Measurements from ENCODE around the gene EFNA5. TPM values are rescaled to one million over a fixed set of nuclear protein-coding genes. Genes with fewer than 3 reads are reported as not detected.

The EFNA5 gene
- total RNA-seq, 2 experiments from 2014 or later: not detected

- H3K9me3 Mint-ChIP-seq: no peaks in the 10 kb centered on the region
- ATAC-seq (ENCODE audit: low read depth): no peak
- H3K36me3 Mint-ChIP-seq: no peaks in the 10 kb centered on the region
- POLR2A ChIA-PET: no interaction called here
- DNase-seq: no peak
- H3K4me1 Mint-ChIP-seq: no peaks in the 10 kb centered on the region
- no peak overlapping the region for H3K4me3 Mint-ChIP-seq
- peaks cover 5% of the 10 kb centered on the region for H3K27me3 Mint-ChIP-seq
- H3K27ac Mint-ChIP-seq: no peak overlapping the region
Observed at GRCh38 chr5:107404595-107405374, 266.0 kb downstream of the EFNA5 start.

- ATAC-seq (ENCODE audit: low read depth) (no peak), DNase-seq (no peak)
- POLR2A ChIA-PET: no interaction called here
- no peaks in the 10 kb centered on the region for H3K36me3 Mint-ChIP-seq
- H3K27me3 Mint-ChIP-seq: peaks cover 10% of the 10 kb centered on the region
- no peaks in the 10 kb centered on the region for H3K4me1 Mint-ChIP-seq
- H3K9me3 Mint-ChIP-seq: no peaks in the 10 kb centered on the region
- H3K27ac Mint-ChIP-seq: no peak overlapping the region
- H3K4me3 Mint-ChIP-seq: no peak overlapping the region
Observed at GRCh38 chr5:107403228-107403953, 267.3 kb downstream of the EFNA5 start.

GRCh38 chr5:107402434-107403227 is 268.1 kb downstream of the EFNA5 start:
- no peaks in the 10 kb centered on the region for H3K36me3 Mint-ChIP-seq
- H3K27me3 Mint-ChIP-seq: peaks cover 9% of the 10 kb centered on the region
- DNase-seq (no peak), ATAC-seq (ENCODE audit: low read depth) (no peak)
- no peak overlapping the region for H3K27ac Mint-ChIP-seq
- POLR2A ChIA-PET: no interaction called here
- H3K9me3 Mint-ChIP-seq: no peaks in the 10 kb centered on the region
- no peak overlapping the region for H3K4me3 Mint-ChIP-seq
- H3K4me1 Mint-ChIP-seq: no peaks in the 10 kb centered on the region

GRCh38 chr5:107401470-107402122 is 269.1 kb downstream of the EFNA5 start:
- Mint-ChIP-seq H3K27ac (no peak overlapping the region), H3K27me3 (peaks cover 11% of the 10 kb centered on the region), H3K4me3 (no peak overlapping the region), H3K4me1 (no peaks in the 10 kb centered on the region), H3K36me3 (no peaks in the 10 kb centered on the region), H3K9me3 (no peaks in the 10 kb centered on the region)
- POLR2A ChIA-PET: no interaction called here
- ATAC-seq (ENCODE audit: low read depth) (no peak), DNase-seq (no peak)

DNA sequence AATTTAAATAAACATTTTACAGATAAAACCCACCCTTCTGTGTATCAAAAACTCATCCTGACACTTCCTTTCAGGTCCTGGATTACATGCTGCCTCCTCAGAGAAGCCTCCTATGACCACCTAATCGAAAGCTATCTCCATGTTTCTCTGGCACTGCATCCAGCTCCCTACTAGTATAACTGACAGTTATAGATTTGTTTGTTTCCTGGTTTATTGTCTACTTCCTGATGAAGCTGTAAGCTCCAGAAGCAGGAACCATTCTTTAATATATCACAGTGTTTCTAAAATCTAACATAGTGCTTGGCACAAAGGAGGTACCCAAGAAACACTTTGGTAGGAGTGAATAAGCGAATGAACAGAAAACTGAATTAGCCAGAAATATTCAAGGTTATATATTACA is 270.4 kb downstream of the EFNA5 start:
- Mint-ChIP-seq H3K9me3 (no peaks in the 10 kb centered on the region), H3K27me3 (peaks cover 13% of the 10 kb centered on the region)

GRCh38 chr5:107398703-107399102 is 272.0 kb downstream of the EFNA5 start:
- Mint-ChIP-seq H3K9me3 (no peaks in the 10 kb centered on the region), H3K27ac (no peak overlapping the region), H3K36me3 (no peaks in the 10 kb centered on the region), H3K4me3 (no peak overlapping the region), H3K4me1 (no peaks in the 10 kb centered on the region), H3K27me3 (peaks cover 13% of the 10 kb centered on the region)
- DNase-seq (no peak), ATAC-seq (ENCODE audit: low read depth) (no peak)
- POLR2A ChIA-PET: no interaction called here

More for the DNA sequence above, 270.4 kb downstream of the EFNA5 start:
- ATAC-seq (ENCODE audit: low read depth): no peak
- POLR2A ChIA-PET: no interaction called here
- H3K36me3 Mint-ChIP-seq: no peaks in the 10 kb centered on the region
- no peak for DNase-seq
- no peaks in the 10 kb centered on the region for H3K4me1 Mint-ChIP-seq
- H3K27ac Mint-ChIP-seq: no peak overlapping the region
- no peak overlapping the region for H3K4me3 Mint-ChIP-seq

- POLR2A ChIA-PET: no interaction called here
- DNase-seq (no peak), ATAC-seq (ENCODE audit: low read depth) (no peak)
- H3K27ac Mint-ChIP-seq: no peak overlapping the region
- no peaks in the 10 kb centered on the region for H3K4me1 Mint-ChIP-seq
- no peaks in the 10 kb centered on the region for H3K9me3 Mint-ChIP-seq
- no peaks in the 10 kb centered on the region for H3K36me3 Mint-ChIP-seq
- peaks cover 13% of the 10 kb centered on the region for H3K27me3 Mint-ChIP-seq
- H3K4me3 Mint-ChIP-seq: no peak overlapping the region
Observed at GRCh38 chr5:107396351-107396690, 274.4 kb downstream of the EFNA5 start.

- no peak overlapping the region for H3K27ac Mint-ChIP-seq
- POLR2A ChIA-PET: no interaction called here
- H3K27me3 Mint-ChIP-seq: peaks cover 13% of the 10 kb centered on the region
- no peak for DNase-seq
- no peak for ATAC-seq (ENCODE audit: low read depth)
- H3K4me1 Mint-ChIP-seq: no peaks in the 10 kb centered on the region
- H3K4me3 Mint-ChIP-seq: no peak overlapping the region
- no peaks in the 10 kb centered on the region for H3K9me3 Mint-ChIP-seq
- H3K36me3 Mint-ChIP-seq: no peaks in the 10 kb centered on the region
Observed at GRCh38 chr5:107395632-107396350, 274.9 kb downstream of the EFNA5 start.

- POLR2A ChIA-PET: no interaction called here
- peaks cover 7% of the 10 kb centered on the region for H3K4me1 Mint-ChIP-seq
- no peaks in the 10 kb centered on the region for H3K9me3 Mint-ChIP-seq
- no peaks in the 10 kb centered on the region for H3K36me3 Mint-ChIP-seq
- H3K27me3 Mint-ChIP-seq: peaks cover 7% of the 10 kb centered on the region
- ATAC-seq (ENCODE audit: low read depth): no peak
- no peak overlapping the region for H3K4me3 Mint-ChIP-seq
- no peak for DNase-seq
- no peak overlapping the region for H3K27ac Mint-ChIP-seq
Observed at GRCh38 chr5:107393851-107394250, 276.9 kb downstream of the EFNA5 start.

- POLR2A ChIA-PET: no interaction called here
- no peak overlapping the region for H3K4me3 Mint-ChIP-seq
Observed at GRCh38 chr5:107391787-107392186, 278.9 kb downstream of the EFNA5 start.

DNA sequence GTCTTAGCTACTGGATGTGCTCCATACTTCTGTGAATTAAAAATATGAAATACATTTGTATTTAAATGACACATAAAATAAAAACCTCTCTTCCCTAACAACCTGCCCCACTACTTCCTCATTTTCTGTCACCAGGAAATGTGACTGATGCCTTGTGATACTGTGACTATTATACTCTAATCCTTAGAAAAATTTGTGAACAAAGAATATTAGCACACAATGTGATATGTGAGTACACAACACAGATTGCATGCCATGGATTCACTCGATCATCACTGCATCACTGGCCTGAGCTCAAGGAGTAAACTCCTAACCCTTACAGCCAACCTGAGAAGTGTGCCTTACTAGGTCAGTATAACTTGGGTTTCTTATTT is 281.0 kb downstream of the EFNA5 start:
- Mint-ChIP-seq H3K27me3 (peaks cover 9% of the 10 kb centered on the region), H3K4me3 (no peak overlapping the region), H3K4me1 (peaks cover 18% of the 10 kb centered on the region), H3K9me3 (no peaks in the 10 kb centered on the region), H3K36me3 (peaks cover 1% of the 10 kb centered on the region), H3K27ac (no peak overlapping the region)
- ATAC-seq (ENCODE audit: low read depth) (no peak), DNase-seq (no peak)
- POLR2A ChIA-PET: no interaction called here

More at GRCh38 chr5:107391787-107392186, 278.9 kb downstream of the EFNA5 start:
- Mint-ChIP-seq H3K9me3 (no peaks in the 10 kb centered on the region), H3K36me3 (peaks cover 1% of the 10 kb centered on the region), H3K27me3 (peaks cover 3% of the 10 kb centered on the region), H3K4me1 (peaks cover 18% of the 10 kb centered on the region), H3K27ac (no peak overlapping the region)
- no peak for DNase-seq
- ATAC-seq (ENCODE audit: low read depth): no peak

DNA sequence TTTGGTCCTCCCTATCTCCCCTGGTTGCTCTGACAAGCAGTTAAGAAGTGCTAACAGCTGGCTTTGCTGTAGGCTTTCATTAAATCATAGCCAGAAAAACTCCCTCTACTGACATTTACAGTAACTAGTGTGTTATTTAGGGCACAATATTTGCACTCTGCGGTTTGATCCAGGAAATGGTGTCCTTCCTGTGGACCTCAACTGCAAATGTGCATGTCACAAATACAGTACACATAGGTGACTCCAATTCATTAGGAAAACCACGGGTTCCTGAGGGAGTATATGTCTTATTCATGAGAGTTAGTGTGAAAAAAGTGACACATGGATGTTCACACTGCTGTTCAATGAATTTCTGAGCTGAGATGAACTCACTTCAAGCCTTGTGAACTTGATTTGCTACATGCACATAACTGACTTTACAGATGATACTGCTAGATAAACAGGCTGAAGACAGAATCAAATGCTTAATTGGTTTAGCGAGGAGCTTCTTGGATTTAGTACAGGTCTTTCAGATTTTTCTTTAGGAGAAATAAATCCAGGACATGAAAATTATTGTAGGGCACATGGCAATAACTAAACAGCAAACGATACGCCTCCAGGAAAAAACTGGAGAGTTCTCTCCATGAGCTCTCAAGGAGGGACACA is 281.5 kb downstream of the EFNA5 start:
- Mint-ChIP-seq H3K36me3 (peaks cover 1% of the 10 kb centered on the region), H3K27ac (no peak overlapping the region), H3K27me3 (peaks cover 9% of the 10 kb centered on the region), H3K9me3 (no peaks in the 10 kb centered on the region), H3K4me3 (peak overlapping the region; percentile 36), H3K4me1 (peaks cover 18% of the 10 kb centered on the region)
- DNase-seq (no peak), ATAC-seq (ENCODE audit: low read depth) (peak; percentile 74)
- POLR2A ChIA-PET: no interaction called here
